NCI-H226 (cell line): ENCODE measurements around the gene AGR3.
A peak's percentile ranks its signal among the peaks of the same experiment; 100 is the strongest.

Experiments
- DNase-seq: peaks from one replicate; pipeline ENCODE4 v3.0.0-alpha.2; 2015

The AGR3 gene

GRCh38 chr7:16818732-16819131, 63.1 kb downstream of the AGR3 start:
- no peak for DNase-seq

GRCh38 chr7:16817536-16817935, 64.2 kb downstream of the AGR3 start:
- DNase-seq: peak; percentile 54

- DNase-seq: no peak
These were observed 65.0 kb downstream of the AGR3 start for GRCh38 chr7:16816824-16817223.

GRCh38 chr7:16815001-16815400, 66.8 kb downstream of the AGR3 start:
- no peak for DNase-seq

GRCh38 chr7:16813232-16813616, 68.6 kb downstream of the AGR3 start:
- no peak for DNase-seq

- no peak for DNase-seq
These were observed 69.1 kb downstream of the AGR3 start for GRCh38 chr7:16812542-16813231.

- no peak for DNase-seq
These were observed 70.2 kb downstream of the AGR3 start for GRCh38 chr7:16811551-16811950.

GRCh38 chr7:16810573-16810972, 71.2 kb downstream of the AGR3 start:
- no peak for DNase-seq

GRCh38 chr7:16810112-16810511, 71.7 kb downstream of the AGR3 start:
- no peak for DNase-seq
